Transverse colon (tissue), 3 donors: Measurements from ENCODE around the gene PBX3.

ENCODE experiments used
- EP300 ChIP-seq: sonication (generic); formaldehyde crosslinking; IDR thresholded peaks from one replicate; pipeline ENCODE4 v1.6.1; 2017; ENCODE audit warnings: antibody characterized with exemption, low read depth
- POLR2A ChIP-seq: fragments of 450-650 bp; IDR thresholded peaks from one replicate; pipeline ENCODE4 v1.6.1; 2016; ENCODE audit warnings: antibody characterized with exemption, mild to moderate bottlenecking, moderate library complexity
- TF ChIP-seq, protein P1 (sequence below), 5 experiments: fragments of 200-600 bp in 3 of 5; fragments of 450-650 bp in 2 of 5; sonication (generic) in 3 of 5; IDR thresholded peaks; 1 replicate in 2 of 5; 2 replicates in 3 of 5; pipeline ENCODE4 v1.5.1; 2016 to 2017; ENCODE audit warnings: antibody characterized with exemption in 5 of 5, inconsistent platforms in 3 of 5, mild to moderate bottlenecking in 2 of 5, moderate library complexity in 1 of 5

GRCh38 chr9:125931211-125931610 lies 184.0 kb downstream of the PBX3 start:
- no peak for TF ChIP-seq POLR2A
- TF ChIP-seq, protein P1, sequence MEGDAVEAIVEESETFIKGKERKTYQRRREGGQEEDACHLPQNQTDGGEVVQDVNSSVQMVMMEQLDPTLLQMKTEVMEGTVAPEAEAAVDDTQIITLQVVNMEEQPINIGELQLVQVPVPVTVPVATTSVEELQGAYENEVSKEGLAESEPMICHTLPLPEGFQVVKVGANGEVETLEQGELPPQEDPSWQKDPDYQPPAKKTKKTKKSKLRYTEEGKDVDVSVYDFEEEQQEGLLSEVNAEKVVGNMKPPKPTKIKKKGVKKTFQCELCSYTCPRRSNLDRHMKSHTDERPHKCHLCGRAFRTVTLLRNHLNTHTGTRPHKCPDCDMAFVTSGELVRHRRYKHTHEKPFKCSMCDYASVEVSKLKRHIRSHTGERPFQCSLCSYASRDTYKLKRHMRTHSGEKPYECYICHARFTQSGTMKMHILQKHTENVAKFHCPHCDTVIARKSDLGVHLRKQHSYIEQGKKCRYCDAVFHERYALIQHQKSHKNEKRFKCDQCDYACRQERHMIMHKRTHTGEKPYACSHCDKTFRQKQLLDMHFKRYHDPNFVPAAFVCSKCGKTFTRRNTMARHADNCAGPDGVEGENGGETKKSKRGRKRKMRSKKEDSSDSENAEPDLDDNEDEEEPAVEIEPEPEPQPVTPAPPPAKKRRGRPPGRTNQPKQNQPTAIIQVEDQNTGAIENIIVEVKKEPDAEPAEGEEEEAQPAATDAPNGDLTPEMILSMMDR (IDR thresholded peaks at IDR 0.05) = no peak
- no peak for TF ChIP-seq EP300
